ENCODE results near the gene FOXRED1. TPM values are rescaled to one million over a fixed set of nuclear protein-coding genes. Genes with fewer than 3 reads are reported as not detected.
"Not testable (repeated sequence)": the region's sequence is repeated elsewhere in the genome, so short reads cannot be mapped to it uniquely, and the experiment has no call there.

FOXRED1 gene
- total RNA-seq, 1 donor from 2014 or later = 6.2 TPM

DNA sequence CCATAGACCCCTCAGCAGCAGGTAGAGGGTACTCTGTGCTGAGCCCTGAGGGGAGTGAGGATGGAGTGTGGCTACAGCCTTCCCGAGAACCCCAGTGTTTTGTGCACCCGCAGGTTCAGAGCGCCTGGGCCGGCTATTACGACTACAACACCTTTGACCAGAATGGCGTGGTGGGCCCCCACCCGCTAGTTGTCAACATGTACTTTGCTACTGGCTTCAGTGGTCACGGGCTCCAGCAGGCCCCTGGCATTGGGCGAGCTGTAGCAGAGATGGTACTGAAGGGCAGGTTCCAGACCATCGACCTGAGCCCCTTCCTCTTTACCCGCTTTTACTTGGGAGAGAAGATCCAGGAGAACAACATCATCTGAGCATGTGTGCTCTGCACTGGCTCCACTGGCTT is 8.4 kb downstream of the FOXRED1 start:
- DNase-seq (ENCODE audit: low read depth in 2 of 2) = no peak

DNA sequence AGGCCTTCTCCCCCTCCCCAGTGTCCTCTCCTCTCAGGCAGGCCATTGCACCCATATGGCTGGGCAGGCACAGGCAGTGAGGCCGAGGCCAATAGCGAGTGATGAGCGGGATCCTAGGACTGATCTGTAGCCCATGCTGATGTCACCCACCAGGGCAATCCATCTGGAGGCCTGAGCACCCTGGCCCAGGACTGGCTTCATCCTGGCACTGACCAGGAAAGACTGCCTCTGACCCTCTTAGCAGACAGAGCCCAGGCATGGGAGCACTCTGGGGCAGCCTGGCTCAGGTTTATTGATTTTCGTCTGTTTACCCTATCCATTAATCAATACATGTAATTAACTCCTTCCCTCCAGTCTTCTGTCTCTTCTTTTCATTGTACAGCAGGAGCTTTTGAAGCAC is 8.8 kb downstream of the FOXRED1 start:
- DNase-seq (ENCODE audit: low read depth in 2 of 2) = no peak

DNA sequence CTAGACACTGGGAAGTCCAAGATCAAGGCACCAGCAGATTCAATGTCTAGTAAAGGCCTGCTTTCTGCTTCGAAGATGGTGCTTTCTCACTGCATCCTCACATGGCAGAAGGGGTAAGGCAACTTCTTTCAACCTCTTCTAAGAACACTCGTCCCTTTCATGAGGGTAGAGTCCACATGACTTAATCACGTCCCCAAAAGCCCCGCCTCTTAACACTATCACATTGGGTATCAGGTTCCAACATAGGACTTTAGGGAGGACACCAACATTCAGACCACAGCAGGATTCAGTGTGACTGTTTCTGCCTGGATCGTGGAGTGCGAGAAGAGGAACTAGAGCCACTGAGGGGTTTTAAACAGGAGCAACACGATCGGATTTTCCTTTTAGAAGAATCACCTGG is 10.2 kb downstream of the FOXRED1 start:
- DNase-seq (ENCODE audit: low read depth in 2 of 2) = no peak

DNA sequence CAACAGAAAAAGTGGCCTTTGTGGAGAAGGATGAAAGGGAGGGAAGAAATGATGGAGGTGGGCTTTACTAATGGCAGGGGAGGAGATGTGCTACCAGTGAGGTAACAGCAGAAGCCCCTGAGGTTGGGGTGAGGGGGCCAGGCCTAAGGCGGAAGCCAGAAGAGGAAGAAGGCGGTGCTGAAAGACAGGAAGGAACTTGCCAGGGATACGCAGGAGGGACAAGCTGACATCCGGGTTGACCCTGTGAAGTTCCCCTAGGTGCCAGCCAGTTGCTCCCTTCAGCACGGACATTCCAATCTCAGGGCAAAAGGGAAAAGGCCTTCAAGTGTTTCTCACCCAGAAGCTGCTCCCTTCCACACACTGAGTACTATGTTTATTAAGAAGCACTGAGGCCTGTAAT is 11.6 kb downstream of the FOXRED1 start:
- no peak for DNase-seq (ENCODE audit: low read depth in 2 of 2)

DNA sequence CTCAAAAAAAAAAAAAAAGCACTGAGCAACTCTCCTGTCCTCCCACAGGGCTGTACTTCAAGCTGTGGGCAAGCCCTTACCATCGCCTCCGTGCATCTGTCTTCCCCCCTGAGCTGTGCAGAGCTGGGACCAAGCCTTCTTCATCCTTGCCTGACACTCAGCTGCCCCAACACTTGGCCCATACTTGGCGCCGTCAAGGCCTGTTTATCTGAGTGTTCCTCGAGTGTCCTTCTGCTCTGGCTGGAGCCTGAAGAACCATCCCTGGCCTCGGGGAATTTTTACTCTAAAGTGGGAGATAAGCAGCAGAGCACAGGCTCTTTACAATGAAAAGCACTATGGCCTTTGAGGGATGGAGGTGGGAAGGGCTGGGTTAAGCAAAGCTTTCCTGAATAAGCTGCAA is 12.3 kb downstream of the FOXRED1 start:
- DNase-seq (ENCODE audit: low read depth in 2 of 2) = no peak

DNA sequence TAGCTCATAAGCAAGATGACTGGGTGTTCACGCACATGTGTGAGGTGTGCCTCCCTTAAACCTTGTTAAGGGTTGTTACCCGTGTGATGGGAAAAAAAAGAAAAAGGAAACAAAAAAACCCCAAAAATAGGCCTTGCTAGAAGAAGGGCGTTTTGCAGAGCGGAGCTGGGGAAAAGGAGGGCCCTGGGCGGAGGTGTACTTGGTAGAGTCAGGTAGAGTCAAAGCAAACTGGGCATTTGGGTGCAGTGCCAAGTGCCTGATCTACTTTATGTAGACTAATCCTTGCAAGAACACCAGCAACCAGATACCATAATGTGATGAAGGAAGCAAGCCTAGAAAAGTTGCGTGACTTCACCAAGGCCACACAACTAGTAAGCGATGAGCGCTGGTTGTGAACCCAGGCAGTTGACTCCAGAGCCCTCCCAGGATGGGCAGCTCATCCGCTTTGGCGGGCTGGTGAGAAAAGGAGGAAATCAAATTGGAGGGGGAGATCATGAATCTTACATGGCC is 12.8 kb downstream of the FOXRED1 start:
- DNase-seq (ENCODE audit: low read depth in 2 of 2) = no peak

DNA sequence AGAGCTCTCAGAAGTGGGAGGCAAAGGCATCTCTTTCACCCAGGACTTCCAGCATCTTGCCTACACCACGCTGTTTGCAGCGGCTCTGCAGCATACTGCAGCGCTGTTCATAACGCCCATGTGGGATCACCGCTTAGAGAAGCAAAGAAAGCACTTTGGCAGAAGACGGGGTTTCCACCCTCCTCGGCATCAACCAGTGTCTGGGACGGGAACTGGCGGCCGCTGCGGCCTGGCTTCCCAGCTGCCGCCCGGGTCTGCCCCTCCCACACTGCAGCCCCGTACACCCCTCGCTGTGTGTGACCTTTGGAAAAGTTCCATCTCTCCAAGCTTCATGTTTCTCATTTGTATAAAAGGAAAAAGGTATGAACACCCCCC is 13.4 kb downstream of the FOXRED1 start:
- DNase-seq (ENCODE audit: low read depth in 2 of 2) = peak; percentile 27 to 35

DNA sequence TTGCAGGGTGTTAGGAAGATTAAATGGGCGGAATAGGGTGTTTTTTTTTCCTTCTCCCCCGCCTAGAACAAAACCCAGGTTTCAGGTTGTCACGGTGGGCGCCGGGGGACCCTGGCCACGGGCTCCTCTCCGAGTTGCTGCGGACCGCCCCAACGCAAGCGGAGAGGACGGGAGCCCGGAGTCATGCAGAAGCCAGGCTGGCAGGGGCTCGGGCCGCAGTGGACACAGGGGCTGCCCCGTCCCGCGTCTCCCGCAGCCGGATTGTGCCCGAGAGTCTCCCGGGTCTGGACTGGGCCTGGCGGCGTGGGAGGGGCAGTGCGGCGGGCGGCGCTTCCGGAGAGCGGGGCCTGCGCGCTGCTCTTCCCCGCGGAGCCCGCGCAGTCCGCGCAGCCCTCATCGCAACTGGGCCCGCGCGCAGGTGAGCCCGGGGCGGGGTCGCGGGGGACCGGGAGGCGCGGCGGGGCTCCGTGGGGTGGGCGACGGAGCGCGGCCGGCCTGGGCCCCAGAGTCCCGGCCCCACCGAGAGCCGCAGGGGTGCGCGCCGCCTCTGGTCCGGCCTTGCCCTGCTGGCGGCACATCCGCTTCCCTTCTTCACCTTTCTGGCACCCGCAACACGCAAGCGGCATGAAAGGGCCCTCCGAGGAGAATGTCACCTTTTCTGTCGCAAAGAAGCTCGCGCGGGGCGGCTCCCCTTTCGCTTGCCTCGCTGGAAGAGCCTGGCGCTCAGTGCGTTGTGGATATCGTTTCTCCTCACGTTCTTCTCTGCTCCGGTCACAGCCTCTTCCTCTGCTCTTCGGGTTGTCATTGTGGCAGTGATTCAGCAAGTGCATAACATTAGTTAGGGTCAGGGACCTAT is 14.0 kb downstream of the FOXRED1 start, which contains the start of gene TIRAP:
TSS of gene TIRAP (plus strand) at position 358 of the 856 bp plus-strand sequence. CDS start 7,802 bp downstream, outside the sequence.
- DNase-seq (ENCODE audit: low read depth in 2 of 2) = peak; percentile 43 to 68

DNA sequence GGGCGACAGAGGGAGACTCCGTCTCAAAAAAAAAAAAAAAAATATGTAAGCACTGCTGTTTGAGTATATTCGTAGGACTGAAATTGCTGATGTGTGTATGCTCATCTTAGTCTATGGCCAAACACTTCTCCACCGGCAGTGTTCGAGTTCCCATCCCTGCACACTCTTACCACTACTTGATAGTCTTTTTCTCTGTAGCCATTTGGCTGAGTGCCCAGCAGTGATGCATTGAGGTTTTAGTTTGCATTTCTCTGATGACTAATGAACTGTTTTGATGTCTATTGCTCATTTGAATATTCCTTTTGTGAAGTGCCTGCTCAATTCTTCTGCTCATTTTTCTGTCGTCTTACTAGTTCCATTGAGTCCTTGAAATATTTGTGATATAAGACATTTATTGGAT is 15.9 kb downstream of the FOXRED1 start:
- DNase-seq (ENCODE audit: low read depth in 2 of 2) = peak; percentile 76 to 92

DNA sequence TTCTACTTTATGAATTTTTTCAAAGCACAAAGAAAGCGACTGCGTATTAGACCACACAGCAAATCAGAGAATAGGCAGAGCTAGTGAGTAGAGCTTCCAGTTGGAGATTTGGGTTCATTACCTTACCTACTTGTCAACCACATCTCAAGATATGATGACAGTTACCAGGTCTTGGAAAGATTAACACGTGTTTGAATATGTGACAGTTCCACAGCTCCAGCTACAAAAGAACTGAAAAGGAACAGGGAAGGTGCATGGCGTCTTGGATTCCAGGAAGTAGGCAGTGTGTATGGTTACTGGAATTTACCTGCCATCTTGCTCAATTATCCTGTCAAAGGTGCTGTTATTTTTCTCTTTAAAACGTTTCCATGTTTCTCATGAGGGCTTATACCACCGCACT is 19.3 kb downstream of the FOXRED1 start:
- no peak for DNase-seq (ENCODE audit: low read depth in 2 of 2)

DNA sequence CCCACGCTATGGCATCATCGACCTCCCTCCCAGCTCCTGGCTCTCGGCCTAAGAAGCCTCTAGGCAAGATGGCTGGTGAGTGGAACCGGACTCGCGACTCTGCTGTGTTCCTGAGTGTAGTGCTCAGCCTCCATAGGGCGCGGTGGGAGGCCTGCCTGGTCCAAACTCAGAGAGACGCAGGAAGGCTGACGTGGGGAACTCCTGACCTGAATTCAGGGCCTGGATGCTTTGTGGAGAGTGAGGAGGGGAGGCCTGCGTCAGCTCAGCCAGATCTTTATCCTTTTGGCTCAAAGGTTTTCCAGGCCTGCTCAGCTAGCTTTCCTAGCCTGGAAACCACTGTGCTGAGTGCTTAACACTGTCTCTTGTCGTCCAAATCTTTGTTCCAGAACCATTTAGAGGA is 21.9 kb downstream of the FOXRED1 start:
- DNase-seq (ENCODE audit: low read depth in 2 of 2) = no peak

DNA sequence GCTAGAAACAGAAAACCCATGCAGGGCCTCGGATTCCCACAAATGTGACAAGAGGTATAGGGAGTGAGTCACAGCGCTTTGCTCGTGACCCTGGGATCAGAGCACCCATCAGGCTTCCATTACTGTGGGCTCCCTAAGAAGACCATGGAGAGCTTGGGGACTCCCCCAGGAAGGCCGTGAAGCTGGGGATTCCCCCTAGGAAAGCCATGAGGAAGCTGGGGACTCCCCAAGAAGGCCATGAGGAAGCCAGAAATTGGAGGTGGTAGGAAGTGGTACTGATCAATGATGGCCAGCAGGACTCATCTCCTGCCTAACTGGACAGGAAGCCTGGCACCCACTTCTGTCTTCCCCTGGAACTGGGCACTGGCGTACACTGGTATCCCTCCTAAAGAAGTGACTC is 24.8 kb downstream of the FOXRED1 start:
- DNase-seq (ENCODE audit: low read depth in 2 of 2) = no peak

DNA sequence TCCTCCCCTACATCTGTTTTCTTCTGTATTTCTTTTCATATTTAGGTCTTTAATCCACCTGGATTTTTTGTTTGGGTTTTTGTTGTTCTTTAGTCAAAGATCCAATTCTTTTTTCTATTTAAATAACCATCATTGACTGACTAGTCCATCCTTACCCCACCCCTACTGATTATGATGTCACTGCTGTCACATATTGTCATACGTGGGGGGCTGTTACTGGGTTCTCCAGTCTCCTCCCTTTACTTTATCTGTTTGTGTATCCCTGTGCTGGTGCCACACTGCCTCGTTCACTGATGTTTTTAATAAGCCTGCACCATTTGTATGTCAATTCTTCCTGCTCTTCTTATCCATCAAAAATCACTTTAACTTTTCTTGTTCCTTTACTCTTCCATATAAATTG is 28.1 kb downstream of the FOXRED1 start:
- no peak for DNase-seq (ENCODE audit: low read depth in 2 of 2)

DNA sequence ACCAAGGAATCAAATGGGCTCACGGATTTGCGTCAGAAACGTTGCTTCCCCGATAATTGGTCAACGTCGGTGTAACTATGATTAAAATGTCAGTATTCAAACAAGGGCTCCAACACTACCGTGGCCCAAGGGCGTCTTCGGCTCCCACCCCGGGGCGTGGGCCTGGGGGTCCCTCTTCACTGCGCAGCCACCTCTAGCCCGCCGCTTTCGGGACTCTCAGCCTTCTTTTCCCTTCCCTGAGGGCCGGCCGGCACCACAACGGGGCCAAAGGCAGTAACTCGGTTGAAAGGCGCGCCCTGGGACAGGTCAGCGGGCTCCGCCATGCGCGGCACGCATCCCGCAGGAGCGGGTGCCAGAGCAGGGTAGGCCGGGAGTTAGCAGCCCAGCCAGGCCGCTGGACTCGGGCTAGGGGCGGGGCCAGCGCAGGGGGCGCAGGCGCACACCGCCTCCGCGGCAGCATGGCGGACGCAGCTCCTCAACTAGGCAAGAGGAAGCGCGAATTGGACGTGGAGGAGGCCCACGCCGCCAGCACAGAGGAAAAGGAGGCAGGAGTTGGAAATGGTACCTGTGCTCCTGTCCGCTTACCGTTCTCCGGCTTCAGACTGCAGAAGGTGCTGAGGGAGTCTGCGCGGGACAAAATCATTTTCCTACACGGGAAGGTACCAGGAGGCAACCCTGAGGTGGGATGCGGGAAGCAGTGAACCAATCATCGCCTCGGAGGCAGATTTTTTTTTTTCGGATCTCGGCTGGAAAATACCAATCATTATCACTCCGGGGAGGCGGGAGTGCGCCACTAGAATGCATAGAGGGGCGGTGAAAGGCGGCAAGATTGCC is 34.9 kb downstream of the FOXRED1 start, which contains the start of gene DCPS:
TSS of gene DCPS (plus strand) at position 438 of the 834 bp plus-strand sequence. CDS start at position 459, 21 bp downstream.
- DNase-seq (ENCODE audit: low read depth in 2 of 2) = peak; percentile 93 to 94

DNA sequence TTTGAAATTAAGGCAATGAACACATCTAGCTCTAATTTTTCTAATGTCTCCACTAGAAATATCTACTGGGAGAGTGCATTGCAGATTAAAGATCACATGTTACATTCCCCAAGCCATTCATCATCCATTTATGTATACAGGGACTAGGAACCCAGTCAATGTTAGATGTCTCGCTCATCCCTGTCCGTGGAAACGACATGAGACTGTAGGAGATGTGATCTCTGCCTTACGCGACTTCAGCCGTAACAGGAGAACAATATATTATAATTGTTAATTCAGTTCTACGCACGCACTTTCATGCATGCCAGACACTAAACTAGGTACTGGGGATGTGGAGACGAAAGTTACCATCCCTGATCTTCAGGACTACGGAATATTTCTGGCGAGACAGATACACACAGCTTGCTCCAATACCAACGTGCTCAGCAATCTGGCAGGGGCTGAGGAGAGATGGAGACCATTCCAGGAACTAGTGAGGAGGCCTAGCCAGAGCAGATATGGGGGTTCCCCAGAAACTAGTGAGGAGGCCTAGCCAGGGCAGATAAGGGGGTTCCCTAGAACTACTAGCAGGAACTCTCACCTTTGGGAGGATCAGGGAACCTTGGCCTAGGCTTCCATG is 35.6 kb downstream of the FOXRED1 start:
- DNase-seq (ENCODE audit: low read depth in 2 of 2) = no peak

DNA sequence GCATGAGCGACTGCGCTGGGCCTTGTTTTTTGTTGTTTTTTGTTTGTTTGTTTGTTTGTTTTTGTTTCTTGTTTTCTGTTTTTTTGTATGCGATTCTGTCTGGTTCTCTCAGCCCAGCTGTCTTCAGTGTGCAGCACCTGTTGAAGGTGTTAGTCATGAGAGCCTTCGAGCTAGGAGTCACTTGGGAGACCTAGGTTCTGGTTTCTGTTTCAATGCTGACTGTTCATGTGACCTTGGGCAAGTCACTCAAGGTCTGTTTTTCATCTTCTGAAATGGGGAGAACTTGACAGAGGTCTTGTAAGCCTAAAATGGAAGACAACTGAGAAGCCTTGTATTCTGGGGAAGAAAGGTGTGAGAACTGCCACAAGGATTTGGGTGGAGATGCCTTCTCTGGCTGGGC is 36.7 kb downstream of the FOXRED1 start:
- DNase-seq (ENCODE audit: low read depth in 2 of 2) = no peak

DNA sequence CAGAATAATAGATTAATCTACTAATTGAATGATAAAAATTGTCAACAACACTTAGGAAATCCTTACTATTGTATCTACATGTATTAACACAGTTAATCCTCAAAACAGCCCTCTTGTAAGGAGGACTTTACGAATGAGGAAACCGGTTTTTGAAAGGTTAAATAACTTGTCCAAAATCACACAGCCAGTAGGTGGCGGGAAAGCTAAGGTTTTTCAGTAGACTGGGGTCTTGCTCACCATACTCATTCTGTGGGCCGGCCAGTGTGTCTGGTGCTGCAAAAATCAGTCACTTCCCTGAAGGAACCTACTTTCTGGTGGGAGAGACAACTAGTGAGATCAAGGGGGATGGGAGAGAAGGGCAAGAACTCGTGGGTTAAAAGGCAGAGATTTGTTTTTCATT is 38.8 kb downstream of the FOXRED1 start:
- peak; percentile 66 to 69 for DNase-seq (ENCODE audit: low read depth in 2 of 2)

DNA sequence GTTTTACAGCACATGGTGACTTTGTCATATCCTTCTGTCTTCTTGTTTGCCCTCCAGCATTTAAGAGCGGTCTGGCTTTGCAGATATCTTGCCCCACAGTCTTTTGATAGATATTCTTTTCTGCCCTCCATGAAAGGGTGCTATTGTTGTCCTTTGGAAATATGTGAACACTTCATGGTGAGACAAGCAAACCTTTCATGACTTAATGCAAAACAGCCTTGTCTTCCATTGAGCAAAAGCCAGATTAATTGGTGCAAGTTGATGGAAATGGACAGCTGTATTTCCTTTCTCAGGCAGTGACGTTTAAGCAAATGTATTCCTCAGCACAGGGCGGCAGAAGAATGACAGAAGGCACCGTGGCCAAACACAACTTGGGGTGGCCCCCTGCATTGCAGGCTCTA is 39.3 kb downstream of the FOXRED1 start:
- no peak for DNase-seq (ENCODE audit: low read depth in 2 of 2)

DNA sequence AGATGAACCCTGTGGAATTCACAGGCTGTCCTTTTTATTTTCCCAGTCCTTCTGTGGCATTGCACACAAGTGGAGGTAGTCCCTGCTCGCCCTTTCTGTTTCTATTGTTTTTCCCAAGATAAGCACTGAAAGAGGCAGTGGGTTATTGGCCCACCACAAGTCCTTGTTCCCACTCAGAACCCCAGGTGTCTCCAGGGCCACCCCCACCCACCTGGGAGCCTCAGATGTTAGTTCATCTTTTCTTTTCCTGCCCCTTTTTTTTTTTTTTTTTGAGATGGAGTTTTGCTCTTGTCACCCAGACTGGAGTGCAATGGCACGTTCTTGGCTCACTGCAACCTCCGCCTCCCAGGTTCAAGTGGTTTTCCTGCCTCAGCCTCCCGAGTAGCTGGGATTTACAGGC is 39.8 kb downstream of the FOXRED1 start:
- DNase-seq (ENCODE audit: low read depth in 2 of 2) = not testable (repeated sequence)

DNA sequence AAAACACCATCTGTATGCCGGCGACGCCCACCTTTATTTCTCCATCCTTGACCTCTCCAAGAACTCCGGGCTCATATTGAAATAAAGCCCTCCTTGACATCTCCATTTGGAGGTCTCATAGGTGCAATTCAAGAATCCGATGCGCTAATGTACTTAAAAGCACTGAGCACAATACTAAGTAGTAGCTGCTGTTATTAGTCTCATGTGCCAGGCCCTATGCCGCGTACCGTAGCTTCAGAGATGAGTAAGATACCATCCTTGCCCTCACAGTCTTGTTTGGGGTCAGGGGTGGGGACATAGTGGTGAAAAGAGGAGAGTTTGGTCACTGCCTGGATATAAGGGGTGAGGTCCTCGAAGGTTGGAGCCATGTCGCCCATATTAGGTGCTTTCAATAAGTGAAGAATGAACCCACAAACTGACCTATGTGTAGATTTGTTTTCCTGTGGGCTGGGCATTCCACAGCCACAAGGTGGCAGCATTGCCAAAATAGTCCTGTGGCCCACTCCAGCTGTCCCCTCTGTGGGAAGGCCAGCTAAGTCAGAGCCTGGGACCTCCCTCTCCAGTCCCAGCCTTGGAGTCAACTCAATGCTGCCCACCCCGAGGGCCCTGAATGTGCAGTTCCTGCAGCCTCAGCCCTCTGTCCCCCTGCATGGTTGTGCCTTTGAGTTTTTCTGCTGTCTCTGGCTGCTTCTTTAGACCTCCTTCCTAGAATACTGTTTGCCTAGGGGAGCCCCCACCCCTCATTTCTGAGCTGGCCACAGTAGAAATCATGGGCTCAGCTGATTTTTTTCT is 41.4 kb downstream of the FOXRED1 start:
- DNase-seq (ENCODE audit: low read depth in 2 of 2) = peak; percentile 80 to 85

DNA sequence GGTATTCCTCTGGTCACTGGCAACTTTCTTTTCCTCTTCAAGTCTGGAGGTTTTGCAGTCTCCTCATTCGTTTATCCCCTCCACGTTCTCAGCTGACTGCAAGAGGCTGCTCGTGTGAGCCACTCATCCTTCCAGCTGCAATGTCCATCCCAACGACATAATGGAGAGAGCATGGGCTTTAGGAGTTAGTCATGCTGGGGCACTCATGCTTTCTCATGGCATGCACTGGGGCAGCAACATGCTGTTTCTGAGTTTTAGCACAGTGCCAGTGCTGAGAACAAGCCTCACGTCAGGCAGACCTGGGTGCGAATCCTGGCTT is 42.0 kb downstream of the FOXRED1 start:
- peak in 1 of 2 donors; percentile 12 for DNase-seq (ENCODE audit: low read depth in 2 of 2)
